Mesodermal cell (in vitro differentiated cells): ENCODE data around the gene SH3PXD2A.
"Not testable (repeated sequence)": the region's sequence is repeated elsewhere in the genome, so short reads cannot be mapped to it uniquely, and the experiment has no call there.

Source experiments
- H3K27ac ChIP-seq: 2 replicates; pipeline ENCODE4 v1.7.0; 2013; ENCODE audit warnings: mild to moderate bottlenecking, low read depth, low read length, moderate library complexity; ENCODE audit not compliant: severe bottlenecking
- H3K36me3 ChIP-seq: 2 replicates; pipeline ENCODE4 v1.7.1; 2013; ENCODE audit warnings: mild to moderate bottlenecking, low read length, moderate library complexity; ENCODE audit not compliant: control insufficient read depth, insufficient read depth
- H3K4me1 ChIP-seq: one replicate; pipeline ENCODE4 v1.7.1; 2013; ENCODE audit warnings: mild to moderate bottlenecking, low read length; ENCODE audit not compliant: insufficient read depth, control insufficient read depth, poor library complexity, severe bottlenecking
- H3K4me3 ChIP-seq: 2 replicates; pipeline ENCODE4 v1.7.0; 2013; ENCODE audit warnings: low read length, control low read depth, mild to moderate bottlenecking; ENCODE audit not compliant: insufficient read depth, poor library complexity, severe bottlenecking; ENCODE audit errors: extremely low read depth
- H3K9me3 ChIP-seq: 2 replicates; pipeline ENCODE4 v1.7.1; 2013; ENCODE audit warnings: mild to moderate bottlenecking, low read length, moderate library complexity; ENCODE audit not compliant: control insufficient read depth
- WGBS, 2 experiments: methylation state at CpG; one replicate each; pipeline ENCODE4 v1.1.5; 2013; ENCODE audit warnings: missing lambda C conversion rate in 2 of 2; ENCODE audit not compliant: insufficient coverage in 2 of 2; 5-methylcytosine and 5-hydroxymethylcytosine counted together

The SH3PXD2A gene

GRCh38 chr10:103641326-103641725 lies 214.1 kb downstream of the SH3PXD2A start:
- H3K27ac ChIP-seq, result no peak overlapping the region
- WGBS, 2 experiments, result 83 to 95% methylated on average over 3 of the region's 4 CpGs
- peaks cover 43% of the 10 kb centered on the region for H3K36me3 ChIP-seq
- no peak overlapping the region for H3K4me3 ChIP-seq
- H3K9me3 ChIP-seq, result no peaks in the 10 kb centered on the region
- H3K4me1 ChIP-seq, result peaks cover 21% of the 10 kb centered on the region

GRCh38 chr10:103640436-103641181 lies 214.8 kb downstream of the SH3PXD2A start:
- WGBS, 2 experiments, result 90 to 93% methylated on average over 11 of the region's 11 CpGs
- H3K4me1 ChIP-seq, result peaks cover 14% of the 10 kb centered on the region
- H3K9me3 ChIP-seq, result no peaks in the 10 kb centered on the region
- H3K36me3 ChIP-seq, result peaks cover 43% of the 10 kb centered on the region
- H3K4me3 ChIP-seq, result no peak overlapping the region
- H3K27ac ChIP-seq, result no peak overlapping the region

- peaks cover 7% of the 10 kb centered on the region for H3K4me1 ChIP-seq
- WGBS, 2 experiments, result 94 to 96% methylated on average over 8 of the region's 8 CpGs
- H3K9me3 ChIP-seq, result no peaks in the 10 kb centered on the region
- no peak overlapping the region for H3K27ac ChIP-seq
- H3K36me3 ChIP-seq, result peaks cover 46% of the 10 kb centered on the region
- no peak overlapping the region for H3K4me3 ChIP-seq
Measured at GRCh38 chr10:103638948-103639347, 216.4 kb downstream of the SH3PXD2A start.

GRCh38 chr10:103637927-103638557 lies 217.3 kb downstream of the SH3PXD2A start:
- Histone ChIP-seq H3K36me3 (peaks cover 44% of the 10 kb centered on the region), H3K4me1 (peaks cover 4% of the 10 kb centered on the region), H3K4me3 (no peak overlapping the region), H3K9me3 (no peaks in the 10 kb centered on the region), H3K27ac (no peak overlapping the region)
- 88 to 90% methylated on average over 14 to 17 of the region's 19 CpGs for WGBS, 2 experiments

GRCh38 chr10:103637011-103637410 lies 218.4 kb downstream of the SH3PXD2A start:
- Histone ChIP-seq H3K36me3 (peaks cover 42% of the 10 kb centered on the region), H3K4me1 (no peaks in the 10 kb centered on the region), H3K27ac (peak overlapping the region; percentile 23), H3K4me3 (no peak overlapping the region), H3K9me3 (no peaks in the 10 kb centered on the region)
- 85 to 92% methylated on average over 7 to 9 of the region's 10 CpGs for WGBS, 2 experiments

- Histone ChIP-seq H3K4me3 (no peak overlapping the region), H3K36me3 (peaks cover 47% of the 10 kb centered on the region), H3K4me1 (no peaks in the 10 kb centered on the region), H3K27ac (no peak overlapping the region), H3K9me3 (no peaks in the 10 kb centered on the region)
- 62 to 70% methylated on average over 4 of the region's 5 CpGs for WGBS, 2 experiments
Measured at GRCh38 chr10:103636492-103636891, 218.9 kb downstream of the SH3PXD2A start.

- Histone ChIP-seq H3K36me3 (peaks cover 42% of the 10 kb centered on the region), H3K9me3 (no peaks in the 10 kb centered on the region), H3K4me3 (no peak overlapping the region), H3K27ac (no peak overlapping the region), H3K4me1 (no peaks in the 10 kb centered on the region)
- WGBS, 2 experiments, result 81 to 87% methylated on average over 3 to 5 of the region's 5 CpGs
Measured at GRCh38 chr10:103635580-103635979, 219.8 kb downstream of the SH3PXD2A start.

- Histone ChIP-seq H3K4me1 (no peaks in the 10 kb centered on the region), H3K36me3 (peaks cover 45% of the 10 kb centered on the region), H3K9me3 (no peaks in the 10 kb centered on the region), H3K27ac (no peak overlapping the region), H3K4me3 (no peak overlapping the region)
- WGBS, 2 experiments, result 94 to 96% methylated on average over 4 of the region's 7 CpGs
Measured at GRCh38 chr10:103633846-103634245, 221.5 kb downstream of the SH3PXD2A start.

GRCh38 chr10:103632871-103633270 lies 222.5 kb downstream of the SH3PXD2A start:
- not testable (repeated sequence) for H3K4me1 ChIP-seq, H3K9me3 ChIP-seq, H3K4me3 ChIP-seq, H3K27ac ChIP-seq
- WGBS, 2 experiments, result 94 to 100% methylated on average over 2 to 4 of the region's 6 CpGs
- H3K36me3 ChIP-seq, result peaks cover 41% of the 10 kb centered on the region

- H3K4me3 ChIP-seq, result no peak overlapping the region
- no peaks in the 10 kb centered on the region for H3K9me3 ChIP-seq
- no peak overlapping the region for H3K27ac ChIP-seq
- H3K4me1 ChIP-seq, result no peaks in the 10 kb centered on the region
- WGBS, 2 experiments, result 83 to 96% methylated on average over 6 to 7 of the region's 7 CpGs
- H3K36me3 ChIP-seq, result peaks cover 45% of the 10 kb centered on the region
Measured at GRCh38 chr10:103632247-103632642, 223.1 kb downstream of the SH3PXD2A start.

GRCh38 chr10:103630156-103630555 lies 225.2 kb downstream of the SH3PXD2A start:
- 60 to 89% methylated on average over 1 of the region's 1 CpG for WGBS, 2 experiments
- no peaks in the 10 kb centered on the region for H3K9me3 ChIP-seq
- peaks cover 61% of the 10 kb centered on the region for H3K36me3 ChIP-seq
- no peak overlapping the region for H3K4me3 ChIP-seq
- H3K4me1 ChIP-seq, result no peaks in the 10 kb centered on the region
- H3K27ac ChIP-seq, result no peak overlapping the region
